ENCODE data around the gene HSPA1A. TPM values are rescaled to one million over a fixed set of nuclear protein-coding genes. Genes with fewer than 3 reads are reported as not detected.

The HSPA1A gene
- total and polyA plus RNA-seq, 2 experiments from 2014 or later, result 51.2 to 167 TPM

GRCh38 chr6:31827286-31828079, 12.1 kb downstream of the HSPA1A start, which contains the start of gene HSPA1B:
Gene HSPA1B, plus strand, starts transcription at chr6:31827738. Its CDS starts 213 bp downstream, at chr6:31827951.
- TF ChIP-seq CTCF (IDR thresholded peaks at IDR 0.05; ENCODE audit: low read depth, low read length), result no peak
- Histone ChIP-seq H3K27me3 (no peaks in the 10 kb centered on the region), H3K4me1 (ENCODE audit: low read depth) (peaks cover 13% of the 10 kb centered on the region), H3K27ac (peak within 1 kb of the TSS; percentile 87), H3K36me3 (no peaks in the 10 kb centered on the region), H3K4me3 (peak within 1 kb of the TSS; percentile 32), H3K9me3 (ENCODE audit: low read depth) (no peaks in the 10 kb centered on the region)
- peak; percentile 99 to 100 for DNase-seq (ENCODE audit: low read depth in 1 of 2, low spot score in 1 of 2)

GRCh38 chr6:31829633-31830283, 14.4 kb downstream of the HSPA1A start:
- H3K27me3 ChIP-seq, result no peaks in the 10 kb centered on the region
- no peaks in the 10 kb centered on the region for H3K36me3 ChIP-seq
- H3K9me3 ChIP-seq (ENCODE audit: low read depth), result no peaks in the 10 kb centered on the region
- H3K4me1 ChIP-seq (ENCODE audit: low read depth), result peaks cover 13% of the 10 kb centered on the region
- H3K4me3 ChIP-seq, result peak overlapping the region; percentile 77
- DNase-seq (ENCODE audit: low read depth in 1 of 2, low spot score in 1 of 2), result peak; percentile 41 to 69
- peak; percentile 34 for TF ChIP-seq CTCF (IDR thresholded peaks at IDR 0.05; ENCODE audit: low read depth, low read length)
- peak overlapping the region; percentile 59 for H3K27ac ChIP-seq

- H3K36me3 ChIP-seq, result no peaks in the 10 kb centered on the region
- no peak overlapping the region for H3K27ac ChIP-seq
- no peaks in the 10 kb centered on the region for H3K27me3 ChIP-seq
- H3K4me3 ChIP-seq, result peak overlapping the region; percentile 77
- peaks cover 15% of the 10 kb centered on the region for H3K4me1 ChIP-seq (ENCODE audit: low read depth)
- no peaks in the 10 kb centered on the region for H3K9me3 ChIP-seq (ENCODE audit: low read depth)
- TF ChIP-seq CTCF (IDR thresholded peaks at IDR 0.05; ENCODE audit: low read depth, low read length), result no peak
- DNase-seq (ENCODE audit: low read depth in 1 of 2, low spot score in 1 of 2), result no peak
These were observed 15.6 kb downstream of the HSPA1A start for GRCh38 chr6:31830886-31831335.

DNA sequence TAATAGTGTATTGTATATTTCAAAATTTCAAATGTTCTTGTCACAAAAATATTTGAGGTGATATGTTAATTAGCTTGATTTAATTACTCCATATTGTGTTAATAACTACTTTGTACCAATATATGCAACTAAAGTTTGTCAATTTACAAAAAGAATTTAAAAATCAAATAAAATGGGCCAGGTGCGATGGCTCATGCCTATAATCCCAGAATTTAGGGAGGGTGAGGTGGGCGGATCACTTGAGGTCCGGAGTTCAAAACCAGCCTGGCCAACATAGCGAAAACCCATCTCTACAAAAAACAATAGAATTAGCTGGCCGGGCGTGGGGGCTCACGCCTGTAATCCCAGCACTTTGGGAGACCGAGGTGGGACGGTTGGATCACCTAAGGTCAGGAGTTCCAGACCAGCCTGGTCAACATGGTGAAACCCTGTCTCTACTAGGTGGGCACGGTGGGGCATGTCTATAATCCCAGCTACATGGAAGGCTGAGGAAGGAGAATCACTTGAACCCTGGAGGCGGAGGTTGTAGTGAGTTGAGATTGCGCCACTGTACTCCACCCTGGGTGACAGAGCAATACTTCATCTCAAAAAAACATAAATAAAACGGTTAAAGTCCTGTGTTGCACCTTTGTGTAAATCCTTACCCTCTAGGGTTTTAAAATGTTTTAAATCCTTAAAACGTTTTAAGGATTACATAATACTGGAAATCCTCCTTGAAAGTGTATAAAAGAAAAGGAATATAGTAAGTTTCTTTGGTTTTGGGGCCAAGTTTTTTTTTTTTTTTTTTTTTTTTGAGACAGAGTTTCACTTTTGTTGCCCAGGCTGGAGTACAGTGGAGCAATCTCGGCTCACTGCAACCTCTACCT, 16.2 kb downstream of the HSPA1A start:
- H3K4me1 ChIP-seq (ENCODE audit: low read depth), result peaks cover 17% of the 10 kb centered on the region
- H3K36me3 ChIP-seq, result peaks cover under 1% of the 10 kb centered on the region
- no peaks in the 10 kb centered on the region for H3K9me3 ChIP-seq (ENCODE audit: low read depth)
- TF ChIP-seq CTCF (IDR thresholded peaks at IDR 0.05; ENCODE audit: low read depth, low read length), result no peak
- H3K27me3 ChIP-seq, result no peaks in the 10 kb centered on the region
- no peak overlapping the region for H3K4me3 ChIP-seq
- no peak for DNase-seq (ENCODE audit: low read depth in 1 of 2, low spot score in 1 of 2)
- H3K27ac ChIP-seq, result no peak overlapping the region

All from cardiac muscle cell (in vitro differentiated cells and primary cell).